K562 (cell line): ENCODE data around the gene ABT1. TPM values are rescaled to one million over a fixed set of nuclear protein-coding genes. Genes with fewer than 3 reads are reported as not detected.

Experiments
- ARID1B ChIP-seq: fragments of 450-650 bp; IDR thresholded peaks from 2 replicates; pipeline ENCODE4 v1.6.1; 2016; ENCODE audit warnings: antibody characterized with exemption, mild to moderate bottlenecking, inconsistent platforms
- ATF1 ChIP-seq, 2 experiments: fragments of 450-650 bp in 1 of 2; IDR thresholded peaks; 2 replicates each; pipeline ENCODE4 v1.6.1; 2016; ENCODE audit warnings: missing compliant biosample characterization in 1 of 2, missing genetic modification characterization in 1 of 2
- BCOR ChIP-seq: fragments of 450-650 bp; IDR thresholded peaks from 2 replicates; pipeline ENCODE4 v1.6.1; 2016
- CC2D1A ChIP-seq: fragments of 450-650 bp; IDR thresholded peaks from 2 replicates; pipeline ENCODE4 v1.6.1; 2017; ENCODE audit warnings: mild to moderate bottlenecking
- CSDE1 ChIP-seq, 2 experiments: fragments of 450-650 bp; IDR thresholded peaks; 2 replicates each; pipeline ENCODE4 v1.6.1; 2016; ENCODE audit warnings: mild to moderate bottlenecking in 1 of 2
- CTBP1 ChIP-seq: fragments of 450-650 bp; IDR thresholded peaks from 2 replicates; pipeline ENCODE4 v1.6.1; 2016; ENCODE audit warnings: borderline replicate concordance
- DLX4 ChIP-seq: fragments of 250-450 bp; sonication (Bioruptor Pico); IDR thresholded peaks from 2 replicates; pipeline ENCODE4 v1.6.1; 2021; ENCODE audit warnings: mild to moderate bottlenecking
- HDAC2 ChIP-seq: fragments of 450-650 bp; IDR thresholded peaks from 2 replicates; pipeline ENCODE4 v1.6.1; 2016; ENCODE audit warnings: mild to moderate bottlenecking
- KAT7 ChIP-seq: sonication (generic); formaldehyde crosslinking; IDR thresholded peaks from 2 replicates; pipeline ENCODE4 v1.8.0; 2022; ENCODE audit warnings: missing genetic modification reagents, mild to moderate bottlenecking, borderline replicate concordance
- L3MBTL2 ChIP-seq: fragments of 450-650 bp; IDR thresholded peaks from 2 replicates; pipeline ENCODE4 v1.6.1; 2016; ENCODE audit warnings: mild to moderate bottlenecking, moderate library complexity
- LARP7 ChIP-seq: fragments of 450-650 bp; IDR thresholded peaks from 2 replicates; pipeline ENCODE4 v1.6.1; 2016
- MTA2 ChIP-seq: fragments of 450-650 bp; IDR thresholded peaks from 2 replicates; pipeline ENCODE4 v1.6.1; 2016; ENCODE audit warnings: low read depth
- MTF1 ChIP-seq: fragments of 250-450 bp; sonication (Bioruptor Pico); IDR thresholded peaks from 2 replicates; pipeline ENCODE4 v1.9.0; 2021; ENCODE audit warnings: moderate library complexity, mild to moderate bottlenecking, inconsistent platforms, borderline replicate concordance
- NFATC3 ChIP-seq: fragments of 450-650 bp; IDR thresholded peaks from 2 replicates; pipeline ENCODE4 v1.6.1; 2017; ENCODE audit warnings: mild to moderate bottlenecking
- NKRF ChIP-seq: fragments of 450-650 bp; IDR thresholded peaks from 2 replicates; pipeline ENCODE4 v1.6.1; 2016; ENCODE audit warnings: borderline replicate concordance
- NR4A1 ChIP-seq, 2 experiments: fragments of 250-450 bp in 1 of 2; fragments of 450-650 bp in 1 of 2; sonication (Bioruptor Pico) in 1 of 2; IDR thresholded peaks; 2 replicates each; pipeline versions ENCODE4 v1.4.0 to v1.6.1; 2016 to 2020; ENCODE audit warnings: mild to moderate bottlenecking in 2 of 2, missing compliant biosample characterization in 1 of 2, missing genetic modification characterization in 1 of 2, moderate library complexity in 1 of 2
- PML ChIP-seq: IDR thresholded peaks from 2 replicates; pipeline ENCODE4 v1.6.1; 2012; ENCODE audit warnings: low read length, inconsistent platforms
- RB1 ChIP-seq: fragments of 450-650 bp; IDR thresholded peaks from 2 replicates; pipeline ENCODE4 v1.6.1; 2017; ENCODE audit warnings: low read depth, mild to moderate bottlenecking
- SRF ChIP-seq, 2 experiments: fragments of 250-450, 450-650 bp in 1 of 2; sonication (Bioruptor Pico) in 1 of 2; sonication (generic) in 1 of 2; formaldehyde crosslinking; IDR thresholded peaks; 2 replicates each; pipeline versions ENCODE4 v1.5.0 to v1.5.1; 2020 to 2022; ENCODE audit warnings: mild to moderate bottlenecking in 1 of 2, missing genetic modification reagents in 1 of 2
- TAF15 ChIP-seq: fragments of 200-400 bp; formaldehyde crosslinking; IDR thresholded peaks from 2 replicates; pipeline ENCODE4 v1.6.1; 2017; ENCODE audit warnings: mild to moderate bottlenecking, low read depth, low read length, moderate library complexity
- TAF7 ChIP-seq: fragments of 450-650 bp; IDR thresholded peaks from 2 replicates; pipeline ENCODE4 v1.6.1; 2016; ENCODE audit warnings: missing genetic modification characterization, missing compliant biosample characterization
- ZBTB7A ChIP-seq: IDR thresholded peaks from 2 replicates; pipeline ENCODE4 v1.6.1; 2011; ENCODE audit warnings: low read depth, mild to moderate bottlenecking, low read length, moderate library complexity, borderline replicate concordance; ENCODE audit not compliant: control insufficient read depth
- ZNF197 ChIP-seq: fragments of 200-800 bp; sonication (Bioruptor generic); IDR thresholded peaks from 2 replicates; pipeline ENCODE4 v1.6.1; 2016; ENCODE audit warnings: low read depth, missing genetic modification characterization, missing compliant biosample characterization
- ZNF384 ChIP-seq: IDR thresholded peaks from 2 replicates; pipeline ENCODE4 v1.6.1; 2012; ENCODE audit warnings: low read depth, low read length, improper control_type of control experiment
- ZNF551 ChIP-seq: fragments of 250-450 bp; sonication (Bioruptor Pico); IDR thresholded peaks from 2 replicates; pipeline ENCODE4 v1.5.0; 2021; ENCODE audit warnings: mild to moderate bottlenecking, moderate library complexity
- ZNF586 ChIP-seq: fragments of 450-650 bp; formaldehyde crosslinking; conservative IDR thresholded peaks from 2 replicates; pipeline ENCODE4 v1.4.0; 2020; ENCODE audit warnings: mild to moderate bottlenecking, moderate library complexity
- ZNF766 ChIP-seq: fragments of 200-800 bp; sonication (Bioruptor generic); conservative IDR thresholded peaks from 2 replicates; pipeline ENCODE4 v1.6.1; 2016; ENCODE audit warnings: missing genetic modification characterization, missing compliant biosample characterization
- ZNF79 ChIP-seq: fragments of 250-450 bp; sonication (Bioruptor Pico); IDR thresholded peaks from 2 replicates; pipeline ENCODE4 v1.4.0; 2020; ENCODE audit warnings: low read depth, mild to moderate bottlenecking, moderate library complexity
- polyA plus RNA-seq, 8 experiments: library from polyadenylated mRNA; depleted of rRNA in 4 of 8; stranded (reverse) in 5 of 8; unstranded in 3 of 8; fragments of >200 nt; fragmentation: Nextera tagmentation in 2 of 8; fragmentation: Illumina TruSeq in 1 of 8; extraction: Ambion mirVana in 2 of 8; extraction: Trizol in 1 of 8; gene quantifications; 2 replicates each; pipeline versions ENCODE4 v1.2.1 to v1.2.3, GENCODE V29; 2011 to 2014; ENCODE audit warnings: inconsistent platforms in 1 of 8, missing spikeins in 1 of 8
- total RNA-seq, 7 experiments: library from RNA; depleted of rRNA in 6 of 7; stranded (reverse); fragments of >200 nt in 6 of 7; fragmentation: Illumina TruSeq in 2 of 7; extraction: Trizol in 2 of 7; gene quantifications; 2 replicates each; pipeline versions ENCODE4 v1.2.1 to v1.2.3, GENCODE V29; 2011 to 2021; ENCODE audit warnings: low replicate concordance in 1 of 7

The ABT1 gene
- total and polyA plus RNA-seq, 9 of the 15 experiments (the other 6 are each of a cell fraction or from before 2014, with no cell fraction given): 8.8 to 52.7 (median 40.7) TPM

GRCh38 chr6:26593278-26594130, 3.2 kb upstream of the ABT1 start (continued):
- TF ChIP-seq CC2D1A (peak; percentile 68), L3MBTL2 (no peak; the same call in 1 of the 2 replicates), ATF1 (CRISPR knock-in tag; IDR thresholded peaks at IDR 0.05) (no peak), ATF1 (tag; IDR thresholded peaks at IDR 0.05) (peak; percentile 51; the same call in 1 of the 2 replicates), ZNF586 (CRISPR knock-in tag) (0 out of 2 replicates have a peak, but pooled peaks have one; percentile 66), CSDE1 (IDR thresholded peaks at IDR 0.05) (no peak), SRF (CRISPR knock-in tag; IDR thresholded peaks at IDR 0.05) (no peak), PML (no peak), ARID1B (peak; percentile 38; the same call in 1 of the 2 replicates), TAF15 (no peak), KAT7 (CRISPR knock-in tag) (no peak), BCOR (peak; percentile 92), ZNF766 (CRISPR knock-in tag) (peak; percentile 88), ZNF384 (no peak), ZBTB7A (no peak), MTA2 (peak; percentile 31; the same call in 1 of the 2 replicates), MTF1 (no peak), RB1 (no peak), ZNF551 (CRISPR knock-in tag) (0 out of 2 replicates have a peak, but pooled peaks have one; percentile 24), CTBP1 (no peak), LARP7 (no peak), ZNF79 (CRISPR knock-in tag) (peak; percentile 78; the same call in 1 of the 2 replicates), NR4A1 (CRISPR knock-in tag; IDR thresholded peaks at IDR 0.05) (no peak), NR4A1 (tag; IDR thresholded peaks at IDR 0.05) (peak; percentile 93), TAF7 (tag) (peak; percentile 53; the same call in 1 of the 2 replicates), NKRF (peak; percentile 60; the same call in 1 of the 2 replicates), NFATC3 (no peak), ZNF197 (CRISPR knock-in tag) (0 out of 2 replicates have a peak, but pooled peaks have one; percentile 80), DLX4 (no peak), HDAC2 (peak; percentile 56; the same call in 1 of the 2 replicates)
